IPS-15b (cell line): ENCODE data around the gene TMEM115.

Experiments used
- H3K27me3 ChIP-seq: one replicate; pipeline ENCODE4 v1.6.1; 2013; ENCODE audit warnings: low read length; ENCODE audit not compliant: control insufficient read depth, insufficient read depth
- H3K36me3 ChIP-seq: one replicate; pipeline ENCODE4 v1.6.1; 2013; ENCODE audit warnings: low read length; ENCODE audit not compliant: control insufficient read depth, insufficient read depth
- H3K4me1 ChIP-seq: one replicate; pipeline ENCODE4 v1.6.1; 2013; ENCODE audit warnings: mild to moderate bottlenecking, low read length; ENCODE audit not compliant: control insufficient read depth, insufficient read depth
- H3K4me3 ChIP-seq: one replicate; pipeline ENCODE4 v1.5.1; 2013; ENCODE audit warnings: low read depth, low read length
- H3K9ac ChIP-seq: one replicate; pipeline ENCODE4 v1.6.1; 2013; ENCODE audit warnings: low read depth, mild to moderate bottlenecking, low read length
- H3K9me3 ChIP-seq: one replicate; pipeline ENCODE4 v1.6.1; 2013; ENCODE audit warnings: mild to moderate bottlenecking, low read length; ENCODE audit not compliant: control insufficient read depth, insufficient read depth

TMEM115 gene

GRCh38 chr3:50358911-50359759, at the start of gene TMEM115:
TMEM115 (minus strand) TSS chr3:50359521; CDS start chr3:50359063, 458 bp downstream.
- Histone ChIP-seq H3K27me3 (peaks cover 11% of the 10 kb centered on the region), H3K4me3 (peak within 1 kb of the TSS; percentile 92), H3K9ac (peak within 1 kb of the TSS; percentile 73), H3K9me3 (no peaks in the 10 kb centered on the region), H3K4me1 (peaks cover 3% of the 10 kb centered on the region), H3K36me3 (peaks cover 25% of the 10 kb centered on the region)

- Histone ChIP-seq H3K9me3 (no peaks in the 10 kb centered on the region), H3K36me3 (no peaks in the 10 kb centered on the region), H3K27me3 (no peaks in the 10 kb centered on the region), H3K4me1 (no peaks in the 10 kb centered on the region), H3K9ac (no peak overlapping the region), H3K4me3 (no peak overlapping the region)
These were observed 49.2 kb upstream of the TMEM115 start for GRCh38 chr3:50408443-50408944.

- no peak overlapping the region for H3K4me3 ChIP-seq
- no peaks in the 10 kb centered on the region for H3K4me1 ChIP-seq
- H3K36me3 ChIP-seq, result no peaks in the 10 kb centered on the region
- H3K9me3 ChIP-seq, result no peaks in the 10 kb centered on the region
- no peaks in the 10 kb centered on the region for H3K27me3 ChIP-seq
- no peak overlapping the region for H3K9ac ChIP-seq
These were observed 47.2 kb upstream of the TMEM115 start for GRCh38 chr3:50406487-50406886.

GRCh38 chr3:50405249-50405648, 45.9 kb upstream of the TMEM115 start:
- Histone ChIP-seq H3K9ac (no peak overlapping the region), H3K9me3 (no peaks in the 10 kb centered on the region), H3K4me1 (no peaks in the 10 kb centered on the region), H3K4me3 (no peak overlapping the region), H3K36me3 (no peaks in the 10 kb centered on the region), H3K27me3 (no peaks in the 10 kb centered on the region)

GRCh38 chr3:50401978-50402595, 42.8 kb upstream of the TMEM115 start:
- Histone ChIP-seq H3K27me3 (no peaks in the 10 kb centered on the region), H3K9me3 (no peaks in the 10 kb centered on the region), H3K9ac (no peak overlapping the region), H3K36me3 (no peaks in the 10 kb centered on the region), H3K4me3 (no peak overlapping the region), H3K4me1 (no peaks in the 10 kb centered on the region)

- no peaks in the 10 kb centered on the region for H3K4me1 ChIP-seq
- no peaks in the 10 kb centered on the region for H3K9me3 ChIP-seq
- no peak overlapping the region for H3K4me3 ChIP-seq
- no peaks in the 10 kb centered on the region for H3K27me3 ChIP-seq
- no peak overlapping the region for H3K9ac ChIP-seq
- no peaks in the 10 kb centered on the region for H3K36me3 ChIP-seq
These were observed 37.2 kb upstream of the TMEM115 start for GRCh38 chr3:50396502-50396901.

GRCh38 chr3:50395070-50395860, 35.9 kb upstream of the TMEM115 start:
- no peaks in the 10 kb centered on the region for H3K27me3 ChIP-seq
- H3K4me1 ChIP-seq, result no peaks in the 10 kb centered on the region
- H3K9me3 ChIP-seq, result no peaks in the 10 kb centered on the region

GRCh38 chr3:50393061-50393460, 33.7 kb upstream of the TMEM115 start:
- Histone ChIP-seq H3K4me3 (no peak overlapping the region), H3K9me3 (no peaks in the 10 kb centered on the region), H3K36me3 (no peaks in the 10 kb centered on the region), H3K27me3 (no peaks in the 10 kb centered on the region), H3K9ac (no peak overlapping the region), H3K4me1 (no peaks in the 10 kb centered on the region)

More at GRCh38 chr3:50395070-50395860, 35.9 kb upstream of the TMEM115 start:
- H3K36me3 ChIP-seq, result no peaks in the 10 kb centered on the region
- H3K4me3 ChIP-seq, result no peak overlapping the region
- no peak overlapping the region for H3K9ac ChIP-seq

GRCh38 chr3:50392101-50392715, 32.9 kb upstream of the TMEM115 start:
- no peak overlapping the region for H3K9ac ChIP-seq
- H3K4me3 ChIP-seq, result no peak overlapping the region
- H3K36me3 ChIP-seq, result no peaks in the 10 kb centered on the region
- no peaks in the 10 kb centered on the region for H3K4me1 ChIP-seq
- no peaks in the 10 kb centered on the region for H3K27me3 ChIP-seq
- H3K9me3 ChIP-seq, result no peaks in the 10 kb centered on the region

- H3K36me3 ChIP-seq, result no peaks in the 10 kb centered on the region
- H3K4me3 ChIP-seq, result no peak overlapping the region
- no peak overlapping the region for H3K9ac ChIP-seq
- H3K27me3 ChIP-seq, result no peaks in the 10 kb centered on the region
- no peaks in the 10 kb centered on the region for H3K4me1 ChIP-seq
- no peaks in the 10 kb centered on the region for H3K9me3 ChIP-seq
These were observed 31.3 kb upstream of the TMEM115 start for GRCh38 chr3:50390508-50391224.

GRCh38 chr3:50389414-50389767, 30.1 kb upstream of the TMEM115 start:
- Histone ChIP-seq H3K9ac (no peak overlapping the region), H3K4me1 (no peaks in the 10 kb centered on the region), H3K27me3 (no peaks in the 10 kb centered on the region), H3K36me3 (no peaks in the 10 kb centered on the region), H3K9me3 (no peaks in the 10 kb centered on the region), H3K4me3 (no peak overlapping the region)
